Skeletal muscle tissue (tissue), 4 donors: ENCODE data around the gene MDFI. TPM values are rescaled to one million over a fixed set of nuclear protein-coding genes. Genes with fewer than 3 reads are reported as not detected.

Experiments
- H3K27ac ChIP-seq: one replicate; pipeline ENCODE4 v1.7.0; 2013; ENCODE audit warnings: mild to moderate bottlenecking, low read depth, low read length, inconsistent platforms
- H3K27me3 ChIP-seq, 3 donors: one replicate each; pipeline ENCODE4 v1.7.0; 2013; ENCODE audit warnings: low read length in 3 of 3; ENCODE audit not compliant: control insufficient read depth in 3 of 3, insufficient read depth in 3 of 3
- H3K36me3 ChIP-seq, 3 donors: one replicate each; pipeline ENCODE4 v1.7.0; 2013; ENCODE audit warnings: low read length in 3 of 3; ENCODE audit not compliant: control insufficient read depth in 3 of 3, insufficient read depth in 3 of 3
- H3K4me1 ChIP-seq, 3 donors: one replicate each; pipeline ENCODE4 v1.7.0; 2013; ENCODE audit warnings: low read length in 3 of 3, mild to moderate bottlenecking in 3 of 3; ENCODE audit not compliant: control insufficient read depth in 3 of 3, insufficient read depth in 3 of 3
- H3K4me3 ChIP-seq, 3 donors: one replicate each; pipeline ENCODE4 v1.7.0; 2013; ENCODE audit warnings: low read length in 3 of 3
- H3K9ac ChIP-seq, 3 donors: one replicate each; pipeline ENCODE4 v1.7.0; 2013; ENCODE audit warnings: low read length in 3 of 3, mild to moderate bottlenecking in 3 of 3, moderate library complexity in 2 of 3, low read depth in 1 of 3
- H3K9me3 ChIP-seq, 3 donors: one replicate each; pipeline ENCODE4 v1.7.0; 2013; ENCODE audit warnings: low read length in 3 of 3; ENCODE audit not compliant: control insufficient read depth in 3 of 3
- total RNA-seq: library from RNA; depleted of rRNA; stranded (reverse); fragments of >200 nt; gene quantifications from one replicate; pipeline ENCODE4 v1.2.3, GENCODE V29; 2014
- donor health status: Osteomylitis.

Gene MDFI
- total RNA-seq, 1 donor from 2014 or later: 37.1 TPM

DNA sequence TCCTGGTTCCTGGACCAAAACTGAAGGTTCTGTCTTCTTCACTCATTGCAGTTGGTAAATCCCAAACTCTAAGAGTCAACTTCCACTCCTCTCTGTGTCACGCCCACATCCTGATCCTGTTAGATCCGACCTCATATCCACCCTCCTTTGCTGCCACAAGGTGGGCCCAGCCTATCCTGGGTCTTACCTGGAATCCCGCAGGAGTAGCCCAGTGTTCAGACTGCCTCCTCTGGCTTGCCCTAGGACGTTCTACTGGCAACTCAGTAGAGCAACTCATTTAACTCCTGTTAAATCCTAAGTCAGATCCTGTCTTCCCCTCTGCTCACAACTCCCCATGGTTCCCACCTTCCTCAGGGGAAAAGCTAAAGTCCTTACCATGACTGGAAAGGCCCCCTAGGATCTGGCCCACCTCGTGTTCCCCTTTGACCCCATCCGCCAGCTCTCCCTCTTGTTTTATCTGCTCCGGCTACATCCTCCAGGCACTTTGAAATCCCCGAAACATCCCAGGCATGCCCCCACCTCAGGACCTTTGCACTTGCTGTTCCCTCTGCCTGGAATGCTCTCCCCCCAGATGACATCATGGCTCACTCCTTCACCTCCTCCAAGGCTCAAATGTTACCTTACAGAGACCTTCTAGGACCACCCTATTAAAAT is 53.3 kb downstream of the MDFI start:
- H3K9ac ChIP-seq: no peak overlapping the region
- no peak overlapping the region for H3K27ac ChIP-seq
- no peaks in the 10 kb centered on the region for H3K9me3 ChIP-seq
- no peaks in the 10 kb centered on the region for H3K27me3 ChIP-seq
- no peak overlapping the region for H3K4me3 ChIP-seq
- H3K4me1 ChIP-seq: peaks cover 43 to 65% (median 51%) of the 10 kb centered on the region in 3 donors
- H3K36me3 ChIP-seq: peaks cover 30 to 32% (median 32%) of the 10 kb centered on the region in 3 donors

GRCh38 chr6:41692080-41692675 is 53.9 kb downstream of the MDFI start:
- H3K27ac ChIP-seq: no peak overlapping the region
- no peaks in the 10 kb centered on the region for H3K9me3 ChIP-seq
- no peak overlapping the region for H3K9ac ChIP-seq
- peaks cover 43 to 70% (median 53%) of the 10 kb centered on the region in 3 donors for H3K4me1 ChIP-seq
- no peak overlapping the region for H3K4me3 ChIP-seq
- no peaks in the 10 kb centered on the region for H3K27me3 ChIP-seq
- H3K36me3 ChIP-seq: peaks cover 25 to 26% (median 25%) of the 10 kb centered on the region in 3 donors

GRCh38 chr6:41692730-41693129 is 54.5 kb downstream of the MDFI start:
- H3K4me1 ChIP-seq: peaks cover 43 to 70% (median 50%) of the 10 kb centered on the region in 3 donors
- H3K36me3 ChIP-seq: peaks cover 20 to 23% (median 20%) of the 10 kb centered on the region in 3 donors
- H3K4me3 ChIP-seq: no peak overlapping the region
- no peaks in the 10 kb centered on the region for H3K27me3 ChIP-seq
- H3K9me3 ChIP-seq: no peaks in the 10 kb centered on the region
- H3K9ac ChIP-seq: peak overlapping the region in 1 of 3 donors; percentile 54
- H3K27ac ChIP-seq: no peak overlapping the region

- H3K4me1 ChIP-seq: peaks cover 43 to 65% (median 45%) of the 10 kb centered on the region in 3 donors
- no peaks in the 10 kb centered on the region for H3K9me3 ChIP-seq
- no peaks in the 10 kb centered on the region for H3K27me3 ChIP-seq
- peaks cover 14 to 18% (median 14%) of the 10 kb centered on the region in 3 donors for H3K36me3 ChIP-seq
- no peak overlapping the region for H3K4me3 ChIP-seq
- H3K27ac ChIP-seq: no peak overlapping the region
- peak overlapping the region; percentile 8 to 54 (median 23) for H3K9ac ChIP-seq
Measured at GRCh38 chr6:41693281-41694240, 55.3 kb downstream of the MDFI start.

DNA sequence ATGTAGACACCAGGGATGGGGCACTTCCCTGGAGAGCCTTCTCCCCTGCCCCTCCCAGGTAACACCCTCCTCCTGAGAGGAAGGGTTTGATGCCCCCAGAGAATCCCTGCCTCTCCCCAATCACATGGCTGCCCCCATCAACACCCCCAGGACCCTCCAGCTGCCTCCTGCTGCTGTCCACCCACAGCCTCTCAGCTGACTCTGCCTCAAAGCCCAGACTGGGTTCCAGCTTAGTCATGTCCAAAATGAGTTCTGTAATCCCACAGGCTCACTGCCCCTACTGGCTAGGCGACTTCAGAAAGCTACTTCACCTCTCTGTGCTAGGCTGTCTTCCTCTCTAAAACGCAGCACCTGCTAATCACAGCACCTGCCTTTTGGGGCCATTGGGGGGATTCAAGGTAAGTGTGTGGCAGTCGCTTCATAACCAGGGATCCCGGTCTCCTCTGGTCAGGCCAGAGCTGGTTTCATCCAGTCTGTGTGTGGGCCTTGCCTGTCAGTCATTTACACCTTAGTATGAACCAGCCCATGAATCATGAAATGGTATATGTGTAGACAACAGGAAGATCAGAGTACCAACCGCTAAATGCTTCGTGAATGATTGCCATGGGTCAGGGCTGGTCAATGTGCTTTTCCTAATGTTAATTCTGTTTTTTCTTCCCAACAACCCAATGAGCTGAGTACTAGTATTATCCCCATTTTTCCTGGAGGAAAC is 56.7 kb downstream of the MDFI start:
- Histone ChIP-seq H3K27ac (no peak overlapping the region), H3K9me3 (no peaks in the 10 kb centered on the region), H3K36me3 (peaks cover 5 to 22% (median 11%) of the 10 kb centered on the region in 3 donors), H3K4me3 (no peak overlapping the region), H3K4me1 (peaks cover 34 to 55% (median 39%) of the 10 kb centered on the region in 3 donors), H3K27me3 (no peaks in the 10 kb centered on the region), H3K9ac (peak overlapping the region in 1 of 3 donors; percentile 40)

GRCh38 chr6:41695825-41696224 is 57.6 kb downstream of the MDFI start:
- Histone ChIP-seq H3K27me3 (no peaks in the 10 kb centered on the region), H3K9ac (no peak overlapping the region), H3K4me3 (no peak overlapping the region), H3K36me3 (peaks cover 2 to 16% (median 4%) of the 10 kb centered on the region in 3 donors), H3K27ac (no peak overlapping the region), H3K4me1 (peaks cover 33 to 52% (median 38%) of the 10 kb centered on the region in 3 donors), H3K9me3 (no peaks in the 10 kb centered on the region)

GRCh38 chr6:41696788-41697187 is 58.5 kb downstream of the MDFI start:
- Histone ChIP-seq H3K4me1 (peaks cover 40 to 60% (median 44%) of the 10 kb centered on the region in 3 donors), H3K9me3 (no peaks in the 10 kb centered on the region), H3K9ac (no peak overlapping the region), H3K4me3 (no peak overlapping the region), H3K36me3 (peaks cover 0 to 10% (median 2%) of the 10 kb centered on the region in 3 donors), H3K27ac (no peak overlapping the region), H3K27me3 (no peaks in the 10 kb centered on the region)

DNA sequence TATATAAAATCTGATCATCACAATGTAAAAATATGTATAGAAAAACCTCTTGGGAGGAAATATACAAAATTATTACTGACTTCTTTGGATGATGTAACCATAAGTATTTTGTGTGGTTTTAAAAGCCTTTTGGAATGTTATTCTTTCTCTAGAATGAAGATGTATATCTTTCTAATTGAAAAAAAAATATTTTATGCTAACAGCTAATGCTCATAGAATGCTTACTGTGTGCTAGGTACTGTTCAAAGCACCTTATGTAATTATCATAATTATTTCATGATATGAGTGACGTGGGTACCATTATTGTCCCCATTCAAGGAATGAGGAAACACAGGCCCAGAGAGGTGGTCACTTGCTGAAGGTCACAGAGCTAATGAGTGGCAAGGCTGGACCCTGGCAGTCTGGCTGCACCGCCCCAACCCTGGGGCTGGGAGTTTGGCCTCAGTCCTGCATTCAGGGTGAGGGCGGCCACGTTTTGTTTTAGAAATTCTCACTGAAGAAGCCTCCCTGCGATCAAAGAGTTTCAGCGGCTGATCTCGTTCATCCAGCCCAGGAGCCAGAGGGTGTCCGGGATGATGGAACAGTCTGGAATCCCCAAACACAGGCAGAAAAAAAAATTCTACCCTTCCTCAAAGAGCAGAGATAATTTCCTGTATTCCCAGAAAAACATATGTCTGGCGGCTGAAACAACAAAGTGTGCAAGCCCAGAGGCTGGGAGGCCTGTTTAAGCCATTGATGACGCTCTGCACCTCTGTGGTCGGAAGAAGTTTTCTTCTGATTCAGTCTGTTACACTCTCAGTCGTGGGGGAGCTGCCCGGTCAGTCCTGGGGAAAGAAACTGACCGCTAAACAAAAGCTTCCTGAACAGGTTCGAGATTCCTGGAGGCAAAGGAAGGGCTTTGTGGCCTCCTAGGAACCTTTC is 59.9 kb downstream of the MDFI start:
- Histone ChIP-seq H3K4me1 (peaks cover 49 to 67% (median 52%) of the 10 kb centered on the region in 3 donors), H3K27ac (no peak overlapping the region), H3K36me3 (peaks cover 0 to 10% (median 5%) of the 10 kb centered on the region in 3 donors), H3K9me3 (no peaks in the 10 kb centered on the region), H3K27me3 (no peaks in the 10 kb centered on the region), H3K9ac (peak overlapping the region in 2 of 3 donors; percentile 45 to 51), H3K4me3 (no peak overlapping the region)
